SH-SY5Y (cell line): ENCODE results near the gene CMTM3.

ENCODE experiments used
- GATA2 ChIP-seq: IDR thresholded peaks from 2 replicates; pipeline ENCODE4 v1.6.1; 2011; ENCODE audit warnings: mild to moderate bottlenecking, low read depth, low read length
- GATA3 ChIP-seq: IDR thresholded peaks from 2 replicates; pipeline ENCODE4 v1.6.1; 2011; ENCODE audit warnings: low read depth, mild to moderate bottlenecking, low read length, moderate library complexity

DNA sequence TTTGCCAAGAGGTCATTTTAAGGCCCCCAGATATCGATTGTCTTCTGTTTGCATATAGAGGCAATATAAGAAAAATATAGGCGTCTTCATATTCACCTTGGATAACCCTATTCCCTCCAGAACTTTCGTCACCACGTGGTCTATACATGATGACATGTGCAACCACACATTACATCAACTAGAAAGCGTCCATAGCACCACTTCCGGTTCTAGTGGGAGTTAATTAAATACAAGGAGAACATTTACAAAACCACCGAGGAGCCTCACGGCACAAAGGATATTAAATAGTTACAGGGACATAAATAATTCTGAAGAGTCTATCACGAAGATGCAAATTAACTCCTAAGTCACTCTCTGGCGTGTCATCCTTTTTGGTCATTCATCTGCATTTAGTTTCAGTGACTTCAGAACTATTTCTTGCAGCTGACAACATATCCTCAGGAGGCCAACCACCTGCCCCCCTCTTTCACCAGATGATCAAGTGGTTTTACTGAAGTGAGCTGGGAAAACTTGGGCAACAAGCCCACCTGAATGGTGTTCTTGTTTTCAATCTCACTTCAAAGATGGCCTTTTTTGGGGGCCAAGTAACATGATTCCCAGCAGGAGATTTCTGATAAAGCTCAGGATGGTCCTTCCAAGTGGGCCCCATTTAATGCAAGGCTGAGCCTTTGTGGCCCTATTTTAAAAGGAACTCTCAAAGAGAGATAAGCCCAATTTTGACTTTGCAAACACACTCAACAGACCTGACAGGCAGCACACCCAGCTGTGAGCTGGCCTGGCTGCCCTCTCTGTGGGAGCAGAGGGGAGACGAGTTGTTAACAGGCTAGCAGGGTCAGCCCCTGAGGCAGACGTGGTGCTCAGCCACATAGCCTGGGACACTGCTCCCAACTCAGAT is 15.3 kb downstream of the CMTM3 start:
- TF ChIP-seq GATA3 (no peak), GATA2 (no peak)
